Measurements from ENCODE around the gene MACROD2. TPM values are rescaled to one million over a fixed set of nuclear protein-coding genes. Genes with fewer than 3 reads are reported as not detected.

Gene MACROD2
- total and polyA plus RNA-seq, 4 donors: 13.0 to 67.1 (median 20.7) TPM

DNA sequence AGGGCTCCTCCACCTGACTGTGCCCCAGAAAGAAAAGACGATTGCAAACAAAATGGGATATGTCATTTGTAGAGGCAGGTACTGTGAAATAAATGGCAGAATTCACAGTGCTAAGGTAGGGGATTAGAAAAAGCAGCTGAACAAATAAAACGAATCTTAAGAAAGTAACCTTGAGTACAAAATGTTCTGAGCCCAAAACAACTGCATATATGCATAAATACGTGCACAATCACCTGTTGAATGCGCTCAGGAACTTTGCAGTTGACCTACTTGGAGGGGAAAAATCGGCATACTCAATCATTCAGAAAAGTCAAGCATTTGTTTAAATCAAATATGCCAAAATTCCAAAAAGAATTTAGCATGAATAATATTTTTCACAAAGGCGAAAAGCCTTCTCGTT lies 1114.2 kb downstream of the MACROD2 start:
- ATAC-seq (ENCODE audit: insufficient read depth, low FRiP score) (no peak), DNase-seq (no peak)
- 85 to 86% methylated on average over 7 of the region's 7 CpGs for WGBS, 2 donors
- Histone ChIP-seq H3K4me3 (no peak overlapping the region), H3K9ac (ENCODE audit: insufficient read depth in 1 of 2, low read length in 2 of 2) (no peak overlapping the region), H3K36me3 (ENCODE audit: control insufficient read depth in 4 of 4, insufficient read depth in 4 of 4, low read length in 4 of 4) (no peaks in the 10 kb centered on the region), H3K27me3 (ENCODE audit: control insufficient read depth in 3 of 3, insufficient read depth in 3 of 3, low read length in 2 of 3) (no peaks in the 10 kb centered on the region), H3K9me3 (ENCODE audit: control insufficient read depth in 4 of 4, insufficient read depth in 3 of 4, low read length in 3 of 4) (no peaks in the 10 kb centered on the region), H3K4me1 (ENCODE audit: control insufficient read depth in 5 of 5, insufficient read depth in 5 of 5, low read length in 5 of 5) (no peaks in the 10 kb centered on the region), H3K27ac (ENCODE audit: low read depth in 1 of 2, low read length in 1 of 2) (no peak overlapping the region)
- TF ChIP-seq CTCF (IDR thresholded peaks at IDR 0.05; ENCODE audit: control extremely low read depth, extremely low read depth): no peak

GRCh38 chr20:15111654-15112053 lies 1116.3 kb downstream of the MACROD2 start:
- Histone ChIP-seq H3K27me3 (ENCODE audit: control insufficient read depth in 3 of 3, insufficient read depth in 3 of 3, low read length in 2 of 3) (no peaks in the 10 kb centered on the region), H3K4me1 (ENCODE audit: control insufficient read depth in 5 of 5, insufficient read depth in 5 of 5, low read length in 5 of 5) (no peaks in the 10 kb centered on the region), H3K9ac (ENCODE audit: insufficient read depth in 1 of 2, low read length in 2 of 2) (peak overlapping the region in 1 of 2 donors; percentile 25), H3K9me3 (ENCODE audit: control insufficient read depth in 4 of 4, insufficient read depth in 3 of 4, low read length in 3 of 4) (no peaks in the 10 kb centered on the region), H3K4me3 (no peak overlapping the region), H3K36me3 (ENCODE audit: control insufficient read depth in 4 of 4, insufficient read depth in 4 of 4, low read length in 4 of 4) (no peaks in the 10 kb centered on the region), H3K27ac (ENCODE audit: low read depth in 1 of 2, low read length in 1 of 2) (no peak overlapping the region)
- ATAC-seq (ENCODE audit: insufficient read depth, low FRiP score) (no peak), DNase-seq (no peak)
- no peak for TF ChIP-seq CTCF (IDR thresholded peaks at IDR 0.05; ENCODE audit: control extremely low read depth, extremely low read depth)

- no peak overlapping the region for H3K4me3 ChIP-seq
- no peaks in the 10 kb centered on the region for H3K36me3 ChIP-seq (ENCODE audit: control insufficient read depth in 4 of 4, insufficient read depth in 4 of 4, low read length in 4 of 4)
- H3K9me3 ChIP-seq (ENCODE audit: control insufficient read depth in 4 of 4, insufficient read depth in 3 of 4, low read length in 3 of 4): no peaks in the 10 kb centered on the region
- H3K4me1 ChIP-seq (ENCODE audit: control insufficient read depth in 5 of 5, insufficient read depth in 5 of 5, low read length in 5 of 5): no peaks in the 10 kb centered on the region
- no peak for TF ChIP-seq CTCF (IDR thresholded peaks at IDR 0.05; ENCODE audit: control extremely low read depth, extremely low read depth)
- DNase-seq (no peak), ATAC-seq (ENCODE audit: insufficient read depth, low FRiP score) (no peak)
- H3K9ac ChIP-seq (ENCODE audit: insufficient read depth in 1 of 2, low read length in 2 of 2): no peak overlapping the region
- H3K27me3 ChIP-seq (ENCODE audit: control insufficient read depth in 3 of 3, insufficient read depth in 3 of 3, low read length in 2 of 3): no peaks in the 10 kb centered on the region
- 86% methylated on average over 1 of the region's 1 CpG for WGBS, 2 donors
- no peak overlapping the region for H3K27ac ChIP-seq (ENCODE audit: low read depth in 1 of 2, low read length in 1 of 2)
Observed at GRCh38 chr20:15113144-15113773, 1117.9 kb downstream of the MACROD2 start.

All from lung (tissue), 12 donors.